AG08396 (cell line): ENCODE measurements around the gene ENPP7.

Experiments used
- DNase-seq: peaks from one replicate; pipeline ENCODE4 v3.0.0; 2012; ENCODE audit warnings: low spot score, mixed read lengths

The ENPP7 gene, protein sequence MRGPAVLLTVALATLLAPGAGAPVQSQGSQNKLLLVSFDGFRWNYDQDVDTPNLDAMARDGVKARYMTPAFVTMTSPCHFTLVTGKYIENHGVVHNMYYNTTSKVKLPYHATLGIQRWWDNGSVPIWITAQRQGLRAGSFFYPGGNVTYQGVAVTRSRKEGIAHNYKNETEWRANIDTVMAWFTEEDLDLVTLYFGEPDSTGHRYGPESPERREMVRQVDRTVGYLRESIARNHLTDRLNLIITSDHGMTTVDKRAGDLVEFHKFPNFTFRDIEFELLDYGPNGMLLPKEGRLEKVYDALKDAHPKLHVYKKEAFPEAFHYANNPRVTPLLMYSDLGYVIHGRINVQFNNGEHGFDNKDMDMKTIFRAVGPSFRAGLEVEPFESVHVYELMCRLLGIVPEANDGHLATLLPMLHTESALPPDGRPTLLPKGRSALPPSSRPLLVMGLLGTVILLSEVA

GRCh38 chr17:79730769-79731483, at the start of gene ENPP7:
TSS of gene ENPP7 (plus strand) at chr17:79730943. CDS start at chr17:79731140, 197 bp downstream.
- DNase-seq: no peak

- DNase-seq: no peak
These were observed 49.6 kb upstream of the ENPP7 start for GRCh38 chr17:79681101-79681621.

DNA sequence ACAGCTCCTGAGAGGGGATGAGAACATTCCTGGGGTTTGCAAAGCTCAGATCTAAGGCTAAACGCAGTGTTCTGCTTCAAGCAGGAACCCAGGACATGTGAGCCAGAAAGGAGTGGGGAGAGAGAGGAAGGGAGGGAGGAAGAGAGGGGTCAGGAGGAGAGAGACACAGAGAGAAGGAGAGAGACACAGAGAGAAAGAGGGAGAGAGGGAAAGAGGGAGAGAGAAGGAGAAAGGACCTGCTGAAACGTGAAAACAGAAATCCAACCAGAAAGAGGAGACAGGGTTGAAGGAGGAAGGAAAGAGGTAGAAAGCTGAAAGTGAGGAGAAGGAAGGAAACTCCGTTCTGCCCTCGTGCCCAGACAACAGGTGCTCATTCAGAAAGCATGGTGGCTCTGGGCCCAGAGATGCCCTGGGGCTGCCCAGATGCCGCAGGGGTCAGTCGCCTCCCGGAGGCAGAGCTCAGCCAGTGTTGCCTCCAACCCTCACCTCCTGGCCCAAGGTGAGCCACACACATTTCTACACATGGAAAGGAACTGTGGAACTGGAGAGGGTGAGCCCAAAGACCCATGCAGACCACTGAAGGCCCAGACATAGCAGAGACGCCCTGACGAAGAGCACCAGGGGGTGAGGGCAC, 49.0 kb upstream of the ENPP7 start:
- DNase-seq: no peak

GRCh38 chr17:79683365-79683764, 47.4 kb upstream of the ENPP7 start:
- no peak for DNase-seq

- DNase-seq: no peak
These were observed 46.4 kb upstream of the ENPP7 start for GRCh38 chr17:79684132-79684985.

- DNase-seq: no peak
These were observed 45.6 kb upstream of the ENPP7 start for GRCh38 chr17:79685121-79685520.

DNA sequence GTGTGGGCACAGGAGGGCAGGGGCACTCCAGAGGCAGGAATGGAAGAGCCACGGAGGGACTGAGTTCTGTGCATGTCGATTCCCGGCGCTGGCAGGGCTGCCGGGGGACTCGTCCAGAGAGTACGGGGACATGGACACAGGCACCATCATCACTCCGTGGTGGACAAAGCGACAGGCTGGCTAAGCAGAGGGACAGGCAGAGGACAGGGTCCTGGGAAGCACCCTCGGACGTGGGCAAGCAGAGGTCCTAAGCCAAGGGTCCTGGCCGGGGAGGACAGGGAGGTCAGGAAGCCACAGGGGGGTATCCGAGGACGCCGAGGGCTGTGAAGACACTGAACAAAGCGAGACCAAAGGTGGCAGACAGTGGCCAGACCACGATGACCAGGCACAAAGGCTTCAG, 44.3 kb upstream of the ENPP7 start:
- no peak for DNase-seq

GRCh38 chr17:79690466-79690865, 40.3 kb upstream of the ENPP7 start:
- DNase-seq: no peak

DNA sequence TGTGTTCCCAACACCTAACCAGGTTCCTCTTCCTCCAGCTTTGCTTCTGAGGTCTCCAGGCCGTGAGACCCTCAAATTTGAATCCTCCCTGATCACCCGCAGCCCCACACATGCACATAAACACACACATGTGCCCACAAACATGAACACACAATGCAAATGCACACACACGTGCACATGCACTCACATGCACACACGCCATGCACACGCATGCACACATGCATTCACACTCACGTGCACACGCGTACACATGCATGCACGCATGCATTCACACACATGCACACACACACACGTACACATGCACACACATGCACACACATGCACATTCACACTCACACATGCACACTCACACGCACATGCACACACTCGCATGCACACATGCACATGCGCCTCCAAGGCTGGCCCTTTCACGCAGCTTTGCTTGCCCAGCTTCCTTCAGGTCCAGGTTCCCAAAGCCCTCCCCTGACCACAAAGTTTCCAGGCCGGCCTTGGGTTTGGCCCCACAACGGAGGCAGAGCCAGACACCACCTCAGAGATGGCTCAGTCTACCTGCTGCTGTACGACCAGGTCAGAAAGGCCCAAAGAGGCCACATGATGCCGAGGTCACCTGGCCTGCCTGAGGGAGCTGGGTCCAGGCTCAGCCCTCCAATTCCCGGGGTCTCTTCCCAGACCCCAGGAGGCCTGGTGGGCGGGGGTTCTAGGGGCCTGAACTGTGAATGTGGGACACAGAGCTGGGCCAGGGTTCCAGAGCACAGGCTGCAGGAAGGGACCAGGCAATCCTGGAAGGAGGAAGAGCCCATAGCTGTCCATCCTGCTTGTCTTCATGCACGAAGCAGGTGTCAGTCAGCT, 39.5 kb upstream of the ENPP7 start:
- DNase-seq: no peak

DNA sequence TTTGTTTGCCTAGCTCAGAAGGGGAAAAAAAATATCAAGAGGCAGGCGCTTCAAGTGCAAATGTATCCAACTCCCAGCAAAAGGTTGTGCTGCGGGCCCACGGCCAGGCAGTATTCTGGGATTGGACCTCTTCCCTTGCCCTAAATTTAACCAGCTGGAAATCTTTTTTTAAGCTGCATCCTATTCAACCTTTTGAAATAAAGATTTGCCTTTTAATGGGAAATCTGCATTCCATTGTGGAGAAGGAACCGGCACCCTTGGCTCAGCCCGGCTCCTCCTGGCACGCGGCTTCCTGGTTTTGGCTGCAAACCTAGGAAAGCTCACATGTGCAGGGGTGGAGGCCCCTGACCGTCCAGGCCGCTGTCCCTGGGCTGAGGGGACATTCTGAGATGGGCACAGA, 38.8 kb upstream of the ENPP7 start:
- DNase-seq: no peak

DNA sequence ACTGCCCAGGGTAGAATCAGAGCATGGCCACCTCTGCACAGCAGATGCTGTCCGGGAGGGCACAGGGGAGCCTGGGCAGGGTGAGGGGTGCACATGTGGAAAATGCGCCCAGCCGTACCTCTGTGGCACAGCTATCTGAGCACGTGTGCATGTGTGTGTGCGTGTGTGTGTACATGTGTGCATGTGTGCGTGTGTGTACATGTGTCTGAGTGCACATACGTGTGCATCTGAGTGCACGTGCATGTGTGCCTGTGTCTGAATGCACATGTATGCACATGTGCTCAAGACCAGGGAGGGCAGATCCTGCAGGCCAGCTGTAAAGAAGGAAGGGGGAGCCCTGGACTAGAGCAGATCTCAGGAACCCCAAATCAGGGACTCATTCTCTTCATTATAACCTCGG, 37.3 kb upstream of the ENPP7 start:
- no peak for DNase-seq

GRCh38 chr17:79695293-79695790, 35.4 kb upstream of the ENPP7 start:
- DNase-seq: no peak

GRCh38 chr17:79695797-79696609, 34.7 kb upstream of the ENPP7 start:
- DNase-seq: no peak

DNA sequence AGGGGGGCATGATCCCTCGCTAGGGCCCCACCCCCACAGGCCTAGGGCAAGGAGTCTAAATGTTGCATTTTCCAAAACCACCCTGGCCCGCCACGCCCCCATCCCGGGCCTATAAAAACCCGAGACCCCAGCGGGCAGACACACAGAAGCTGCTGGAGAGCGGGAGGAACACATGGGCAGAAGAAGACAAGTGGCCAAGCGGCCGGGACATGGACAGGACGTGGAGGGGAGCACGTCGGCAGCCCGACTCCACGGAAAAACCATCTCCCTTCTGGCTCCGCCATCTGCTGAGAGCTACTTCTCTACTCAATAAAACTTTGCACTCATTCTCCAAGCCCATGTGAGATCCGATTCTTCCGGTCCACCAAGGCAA, 34.1 kb upstream of the ENPP7 start:
- DNase-seq: no peak

GRCh38 chr17:79698146-79698846, 32.4 kb upstream of the ENPP7 start:
- no peak for DNase-seq

- no peak for DNase-seq
These were observed 31.2 kb upstream of the ENPP7 start for GRCh38 chr17:79699386-79700036.

- no peak for DNase-seq
These were observed 30.2 kb upstream of the ENPP7 start for GRCh38 chr17:79700592-79700991.

DNA sequence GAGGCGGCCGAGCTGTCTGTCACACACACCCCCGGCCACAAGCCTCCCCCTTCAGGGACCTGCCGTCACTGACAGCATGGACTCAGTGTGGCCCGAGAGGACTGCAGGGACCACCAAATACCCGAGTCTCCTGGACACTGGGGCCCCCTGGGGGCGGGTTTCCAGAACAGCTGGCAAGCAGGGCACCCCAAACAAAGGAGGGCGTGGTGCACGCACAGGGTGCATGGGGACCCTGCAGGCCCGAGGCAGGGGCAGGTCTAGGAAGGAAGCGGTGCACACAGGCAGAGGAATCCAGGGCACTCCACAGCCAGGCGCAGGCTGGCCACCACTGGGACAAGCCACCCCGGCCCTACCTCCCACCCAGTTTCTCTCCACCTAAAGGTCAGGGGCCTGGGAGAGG, 28.7 kb upstream of the ENPP7 start:
- DNase-seq: no peak
